DND-41 (cell line): Measurements from ENCODE around the gene EYS.
"Not testable (repeated sequence)": the region's sequence is repeated elsewhere in the genome, so short reads cannot be mapped to it uniquely, and the experiment has no call there.

Source experiments
- CTCF ChIP-seq: IDR thresholded peaks from 2 replicates; pipeline ENCODE4 v1.5.1; 2012; ENCODE audit warnings: borderline replicate concordance, low read length, moderate library complexity, mild to moderate bottlenecking; ENCODE audit not compliant: poor library complexity, severe bottlenecking; ENCODE audit errors: extremely low read depth
- EZH2 ChIP-seq: IDR thresholded peaks from 3 replicates; pipeline ENCODE4 v1.6.1; 2012; ENCODE audit warnings: borderline replicate concordance, low read depth, mild to moderate bottlenecking, moderate library complexity, low read length, inconsistent platforms; ENCODE audit not compliant: severe bottlenecking

GRCh38 chr6:63757275-63757674 is 1949.8 kb downstream of the EYS start:
- not testable (repeated sequence) for TF ChIP-seq CTCF, EZH2
